ENCODE results near the gene ATP9A. TPM values are rescaled to one million over a fixed set of nuclear protein-coding genes. Genes with fewer than 3 reads are reported as not detected.
"Not testable (repeated sequence)": the region's sequence is repeated elsewhere in the genome, so short reads cannot be mapped to it uniquely, and the experiment has no call there.

ATP9A gene
- total RNA-seq, 1 experiment from 2014 or later, result 12.1 TPM

DNA sequence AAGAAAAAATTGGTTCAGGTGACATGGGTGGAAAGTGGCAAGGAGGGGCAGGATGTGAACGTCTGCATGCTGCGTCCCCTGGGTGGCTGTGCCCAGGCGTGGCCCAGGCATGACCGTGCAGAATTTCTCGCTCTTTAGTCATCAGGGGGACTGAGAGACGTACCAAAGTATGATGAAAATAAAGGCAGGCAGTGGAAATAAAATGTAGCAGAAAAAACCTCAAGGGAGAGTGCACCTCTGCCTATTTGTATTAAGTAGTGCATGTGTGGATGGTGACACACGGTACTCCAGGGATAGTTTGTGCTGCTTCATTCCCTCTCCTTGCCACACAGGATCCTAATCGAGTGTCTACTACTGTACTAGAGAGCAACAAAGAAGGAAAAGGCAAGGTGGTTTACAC lies 81.1 kb downstream of the ATP9A start:
- Histone ChIP-seq H3K56ac (ENCODE audit: insufficient read length, low read depth, low read length) (no peak overlapping the region), H2BK120ac (ENCODE audit: low read depth, low read length, poor library complexity, severe bottlenecking) (no peak overlapping the region), H4K8ac (replicated peaks; ENCODE audit: insufficient read length, low read depth, low read length) (no peak overlapping the region), H2BK20ac (ENCODE audit: low read depth, low read length, poor library complexity, severe bottlenecking) (no peak overlapping the region), H2AK5ac (ENCODE audit: insufficient read length, low read length) (no peak overlapping the region), H3K23me2 (ENCODE audit: insufficient read length, low read depth, low read length, poor library complexity, severe bottlenecking) (no peaks in the 10 kb centered on the region), H2BK5ac (ENCODE audit: insufficient read length, low read length) (no peak overlapping the region), H2BK12ac (ENCODE audit: insufficient read length, low read depth, low read length) (no peak overlapping the region), H3K4me1 (ENCODE audit: insufficient read depth, low read length) (no peaks in the 10 kb centered on the region), H4K5ac (ENCODE audit: insufficient read length, low read depth, low read length) (no peak overlapping the region), H3K23ac (ENCODE audit: insufficient read length, low read depth, low read length) (no peak overlapping the region), H3K4me2 (ENCODE audit: insufficient read depth, insufficient read length, low read length) (no peak overlapping the region), H3K27me3 (ENCODE audit: insufficient read depth, low read length) (no peaks in the 10 kb centered on the region), H2BK15ac (ENCODE audit: low read depth, low read length) (no peak overlapping the region), H3K79me2 (ENCODE audit: insufficient read depth, low read length) (no peaks in the 10 kb centered on the region), H3K18ac (ENCODE audit: insufficient read length, low read depth, low read length) (no peak overlapping the region), H3K4ac (ENCODE audit: low read depth, low read length) (no peak overlapping the region), H3T11ph (ENCODE audit: low read length) (no peak overlapping the region), H3K14ac (ENCODE audit: insufficient read depth, low read length) (no peak overlapping the region), H3K9ac (ENCODE audit: extremely low read depth, insufficient read length, low read length) (no peak overlapping the region), H3K79me1 (ENCODE audit: insufficient read depth, low read depth, low read length, poor library complexity, severe bottlenecking) (no peaks in the 10 kb centered on the region), H3K27ac (ENCODE audit: insufficient read length, low read depth, low read length) (no peak overlapping the region), H2AFZ (ENCODE audit: low read length) (no peak overlapping the region), H4K91ac (ENCODE audit: insufficient read length, low read depth, low read length) (no peak overlapping the region), H3K9me3 (ENCODE audit: control insufficient read depth, low read depth, low read length) (no peaks in the 10 kb centered on the region), H4K20me1 (ENCODE audit: control insufficient read depth, insufficient read depth, insufficient read length) (no peaks in the 10 kb centered on the region)
- Mint-ChIP-seq H3K27me3 (ENCODE audit: low read depth) (no peaks in the 10 kb centered on the region; the same call in 1 of the 2 replicates), H3K27ac (peak overlapping the region in 2 of 3 experiments; percentile 37 to 87; a peak in 4 of 7 replicates), H3K36me3 (ENCODE audit: insufficient read depth in 1 of 3, low read depth in 3 of 3) (peaks cover 0 to 14% (median 0%) of the 10 kb centered on the region in 3 experiments; a peak in 2 of 7 replicates), H3K4me3 (no peak overlapping the region), H3K4me1 (peaks cover 3 to 4% of the 10 kb centered on the region in 2 experiments; a peak in 1 of 4 replicates), H3K9me3 (no peaks in the 10 kb centered on the region)
- TF ChIP-seq, protein P1, sequence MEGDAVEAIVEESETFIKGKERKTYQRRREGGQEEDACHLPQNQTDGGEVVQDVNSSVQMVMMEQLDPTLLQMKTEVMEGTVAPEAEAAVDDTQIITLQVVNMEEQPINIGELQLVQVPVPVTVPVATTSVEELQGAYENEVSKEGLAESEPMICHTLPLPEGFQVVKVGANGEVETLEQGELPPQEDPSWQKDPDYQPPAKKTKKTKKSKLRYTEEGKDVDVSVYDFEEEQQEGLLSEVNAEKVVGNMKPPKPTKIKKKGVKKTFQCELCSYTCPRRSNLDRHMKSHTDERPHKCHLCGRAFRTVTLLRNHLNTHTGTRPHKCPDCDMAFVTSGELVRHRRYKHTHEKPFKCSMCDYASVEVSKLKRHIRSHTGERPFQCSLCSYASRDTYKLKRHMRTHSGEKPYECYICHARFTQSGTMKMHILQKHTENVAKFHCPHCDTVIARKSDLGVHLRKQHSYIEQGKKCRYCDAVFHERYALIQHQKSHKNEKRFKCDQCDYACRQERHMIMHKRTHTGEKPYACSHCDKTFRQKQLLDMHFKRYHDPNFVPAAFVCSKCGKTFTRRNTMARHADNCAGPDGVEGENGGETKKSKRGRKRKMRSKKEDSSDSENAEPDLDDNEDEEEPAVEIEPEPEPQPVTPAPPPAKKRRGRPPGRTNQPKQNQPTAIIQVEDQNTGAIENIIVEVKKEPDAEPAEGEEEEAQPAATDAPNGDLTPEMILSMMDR (conservative IDR thresholded peaks at IDR 0.05), result no peak
- no CpG with 5 or more reads among the region's 8 CpGs for WGBS (ENCODE audit: extremely low coverage, insufficient read length, low lambda C conversion rate)
- no peak for DNase-seq

GRCh38 chr20:51685494-51685893 lies 82.7 kb downstream of the ATP9A start:
- H3K4me1 ChIP-seq (ENCODE audit: insufficient read depth, low read length); H3K9ac ChIP-seq (ENCODE audit: extremely low read depth, insufficient read length, low read length); H3K56ac ChIP-seq (ENCODE audit: insufficient read length, low read depth, low read length); H3K23me2 ChIP-seq (ENCODE audit: insufficient read length, low read depth, low read length, poor library complexity, severe bottlenecking); H4K5ac ChIP-seq (ENCODE audit: insufficient read length, low read depth, low read length); H3K23ac ChIP-seq (ENCODE audit: insufficient read length, low read depth, low read length); H2BK120ac ChIP-seq (ENCODE audit: low read depth, low read length, poor library complexity, severe bottlenecking); H3K4me3 Mint-ChIP-seq; H3K9me3 Mint-ChIP-seq; H3K79me1 ChIP-seq (ENCODE audit: insufficient read depth, low read depth, low read length, poor library complexity, severe bottlenecking); H2BK15ac ChIP-seq (ENCODE audit: low read depth, low read length); DNase-seq; H3K4me2 ChIP-seq (ENCODE audit: insufficient read depth, insufficient read length, low read length); H3K14ac ChIP-seq (ENCODE audit: insufficient read depth, low read length); H3K79me2 ChIP-seq (ENCODE audit: insufficient read depth, low read length); H2BK5ac ChIP-seq (ENCODE audit: insufficient read length, low read length); H3K27ac Mint-ChIP-seq; H4K91ac ChIP-seq (ENCODE audit: insufficient read length, low read depth, low read length); H4K8ac ChIP-seq (replicated peaks; ENCODE audit: insufficient read length, low read depth, low read length); H4K20me1 ChIP-seq (ENCODE audit: control insufficient read depth, insufficient read depth, insufficient read length); H3K9me3 ChIP-seq (ENCODE audit: control insufficient read depth, low read depth, low read length); H3K4ac ChIP-seq (ENCODE audit: low read depth, low read length); H2BK12ac ChIP-seq (ENCODE audit: insufficient read length, low read depth, low read length); H3K27me3 Mint-ChIP-seq (ENCODE audit: low read depth); H3K18ac ChIP-seq (ENCODE audit: insufficient read length, low read depth, low read length); H2BK20ac ChIP-seq (ENCODE audit: low read depth, low read length, poor library complexity, severe bottlenecking); H3T11ph ChIP-seq (ENCODE audit: low read length); H3K36me3 Mint-ChIP-seq (ENCODE audit: insufficient read depth in 1 of 3, low read depth in 3 of 3); H2AFZ ChIP-seq (ENCODE audit: low read length); H3K27me3 ChIP-seq (ENCODE audit: insufficient read depth, low read length); H2AK5ac ChIP-seq (ENCODE audit: insufficient read length, low read length); H3K27ac ChIP-seq (ENCODE audit: insufficient read length, low read depth, low read length): not testable (repeated sequence)
- WGBS (ENCODE audit: extremely low coverage, insufficient read length, low lambda C conversion rate), result no CpG with 5 or more reads among the region's 2 CpGs
- H3K4me1 Mint-ChIP-seq, result peaks cover 7 to 11% of the 10 kb centered on the region in 2 experiments; a peak in 3 of 4 replicates

Measured in H9 (cell line).